Heart left ventricle (tissue), 16 donors: ENCODE data around the gene PARVG. TPM values are rescaled to one million over a fixed set of nuclear protein-coding genes. Genes with fewer than 3 reads are reported as not detected.

Experiments
- ATAC-seq, 4 donors: fragments of 200-7000 bp; cut with Tn5 transposase; one replicate each; pipeline ENCODE4 v1.9.1; 2020 to 2022; ENCODE audit warnings: moderate library complexity in 4 of 4, mild to moderate bottlenecking in 3 of 4, moderate number of reproducible peaks in 1 of 4
- DNase-seq, 5 donors: peaks; one replicate each; pipeline ENCODE4 v3.0.0-alpha.2; 2020
- H3K27ac ChIP-seq, 12 donors: fragments of 200-600 bp; sonication (generic) in 4 of 12; one replicate each; pipeline versions ENCODE4 v1.5.0 to v1.8.0; 2016 to 2022; ENCODE audit warnings: mild to moderate bottlenecking in 2 of 12
- H3K27me3 ChIP-seq, 9 donors: fragments of 200-600 bp; sonication (generic) in 2 of 9; one replicate each; pipeline versions ENCODE4 v1.5.1 to v1.8.0; 2016 to 2022; ENCODE audit warnings: mild to moderate bottlenecking in 3 of 9
- H3K36me3 ChIP-seq, 9 donors: fragments of 200-600 bp; sonication (generic) in 2 of 9; one replicate each; pipeline versions ENCODE4 v1.5.0 to v1.8.0; 2018 to 2022; ENCODE audit warnings: mild to moderate bottlenecking in 2 of 9
- H3K4me1 ChIP-seq, 12 donors: fragments of 200-600 bp; sonication (generic) in 4 of 12; one replicate each; pipeline versions ENCODE4 v1.5.0 to v1.8.0; 2016 to 2022; ENCODE audit warnings: mild to moderate bottlenecking in 3 of 12
- H3K4me3 ChIP-seq, 12 donors: fragments of 200-600 bp; sonication (generic) in 4 of 12; one replicate each; pipeline versions ENCODE4 v1.5.0 to v1.8.0; 2017 to 2022; ENCODE audit warnings: mild to moderate bottlenecking in 9 of 12, moderate library complexity in 4 of 12
- H3K9me3 ChIP-seq, 12 donors: fragments of 200-600 bp; sonication (generic) in 4 of 12; one replicate each; pipeline versions ENCODE4 v1.5.0 to v1.8.0; 2016 to 2022; ENCODE audit warnings: mild to moderate bottlenecking in 1 of 12
- POLR2A ChIP-seq, 2 donors: fragments of 450-650 bp; IDR thresholded peaks; one replicate each; pipeline ENCODE4 v1.6.1; 2017; ENCODE audit warnings: antibody characterized with exemption in 2 of 2, mild to moderate bottlenecking in 2 of 2, moderate library complexity in 2 of 2
- WGBS, 4 donors: extraction: QIAGEN DNeasy Blood & Tissue Kit in 2 of 4; methylation state at CpG; one replicate each; pipeline versions ENCODE4 v1.1.5 to v1.1.7; 2013 to 2018; 5-methylcytosine and 5-hydroxymethylcytosine counted together
- intact Hi-C, 10 donors: fragments of 100-400 bp; cut with DNase I; formaldehyde crosslinking; loops; one replicate each; pipeline versions ENCODE4 v1.11.1 to v1.14.2; 2022
- polyA plus RNA-seq, 2 donors: library from polyadenylated mRNA; stranded (reverse); fragments of 200-250 nt; gene quantifications; one replicate each; pipeline ENCODE4 v1.2.3, GENCODE V29; 2013
- total RNA-seq, 9 donors: library from RNA; depleted of rRNA in 2 of 9; stranded (reverse); fragments of >200 nt in 2 of 9; fragmentation: NEBNext Ultra II Directional in 3 of 9; extraction: Animal tissue kit (Norgen Biotek cat#: 25700) in 3 of 9; gene quantifications; one replicate each; pipeline versions ENCODE4 v1.1.0 to v1.2.4, GENCODE V29; 2016 to 2023
- TF ChIP-seq, protein P1 (sequence below), 12 donors: fragments of 200-600 bp; sonication (generic) in 4 of 12; IDR thresholded peaks; one replicate each; pipeline versions ENCODE4 v1.5.0 to v1.8.0; 2018 to 2022; ENCODE audit warnings: antibody characterized with exemption in 12 of 12, mild to moderate bottlenecking in 5 of 12
- donor health status: ischemic (EF 13 %, LVEDD 7.1; RV severe dilation, severe dysfunction).
- donor health status: healthy with polysubstance abuse.
- donor health status: DM: no; HTN: yes; CAD: no.
- donor health status: DM: no; HTN: no; CAD: no.
- donor health status: ischemic (EF 25% LVEDD 6.9; RV normal size, moderate dysfunction).
- donor health status: ischemic (EF 25% LVEDD 5.7; RV mildly dilated, moderate dysfunction).
- donor health status: healthy.
- donor health status: DM: yes; HTN: yes; CAD: no.
- donor health status: ischemic (EF 35%, LVEDD 5.7; RV mildly dilated, moderate dysfunction).
- donor health status: nonischemic (EF 11% LVEDD 7.7; RV severe dilation, severe dysfunction).
- donor health status: DM: yes; HTN: yes; CAD: no.
- donor health status: PGD.
- donor health status: ischemic (EF 29% LVEDD 5.4; RV normal size, mild dysfunction).
- donor health status: nonischemic (EF 23%, LVEDD 6.1; RV moderate dilation, normal function).

PARVG gene
- total and polyA plus RNA-seq, 11 donors = 1.1 to 34.8 (median 2.2) TPM

DNA sequence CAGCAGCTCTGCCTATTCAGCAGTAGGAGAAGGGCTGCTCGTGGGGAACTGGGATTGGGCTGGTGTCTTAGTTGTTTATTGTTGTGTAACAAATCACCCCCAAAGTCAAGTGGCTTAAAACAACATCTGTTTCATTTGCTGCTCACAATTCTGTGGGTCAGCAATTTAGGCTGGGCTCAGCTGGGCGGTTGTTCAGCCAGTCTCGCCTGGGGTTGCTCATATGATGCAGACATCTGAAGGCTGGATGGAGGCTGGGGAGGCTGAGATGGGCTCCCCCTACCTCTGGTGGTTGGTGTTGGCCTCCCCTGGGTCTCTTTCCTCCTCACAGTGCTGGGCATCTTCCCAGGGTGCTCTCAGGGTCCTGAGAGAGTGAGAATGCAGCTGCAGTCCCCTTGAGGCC, 43.3 kb upstream of the PARVG start:
- Histone ChIP-seq H3K27me3 (no peaks in the 10 kb centered on the region), H3K27ac (no peak overlapping the region), H3K4me1 (peaks cover 0 to 41% (median 3%) of the 10 kb centered on the region in 12 donors), H3K4me3 (no peak overlapping the region), H3K9me3 (peaks cover 0 to 19% (median 8%) of the 10 kb centered on the region in 12 donors), H3K36me3 (peaks cover 5 to 82% (median 52%) of the 10 kb centered on the region in 9 donors)
- DNase-seq = peak in 1 of 5 donors; percentile 30
- TF ChIP-seq, protein P1, sequence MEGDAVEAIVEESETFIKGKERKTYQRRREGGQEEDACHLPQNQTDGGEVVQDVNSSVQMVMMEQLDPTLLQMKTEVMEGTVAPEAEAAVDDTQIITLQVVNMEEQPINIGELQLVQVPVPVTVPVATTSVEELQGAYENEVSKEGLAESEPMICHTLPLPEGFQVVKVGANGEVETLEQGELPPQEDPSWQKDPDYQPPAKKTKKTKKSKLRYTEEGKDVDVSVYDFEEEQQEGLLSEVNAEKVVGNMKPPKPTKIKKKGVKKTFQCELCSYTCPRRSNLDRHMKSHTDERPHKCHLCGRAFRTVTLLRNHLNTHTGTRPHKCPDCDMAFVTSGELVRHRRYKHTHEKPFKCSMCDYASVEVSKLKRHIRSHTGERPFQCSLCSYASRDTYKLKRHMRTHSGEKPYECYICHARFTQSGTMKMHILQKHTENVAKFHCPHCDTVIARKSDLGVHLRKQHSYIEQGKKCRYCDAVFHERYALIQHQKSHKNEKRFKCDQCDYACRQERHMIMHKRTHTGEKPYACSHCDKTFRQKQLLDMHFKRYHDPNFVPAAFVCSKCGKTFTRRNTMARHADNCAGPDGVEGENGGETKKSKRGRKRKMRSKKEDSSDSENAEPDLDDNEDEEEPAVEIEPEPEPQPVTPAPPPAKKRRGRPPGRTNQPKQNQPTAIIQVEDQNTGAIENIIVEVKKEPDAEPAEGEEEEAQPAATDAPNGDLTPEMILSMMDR (IDR thresholded peaks at IDR 0.05) = no peak
- TF ChIP-seq POLR2A (IDR thresholded peaks at IDR 0.05) = no peak
- 93 to 98% (median 97%) methylated on average over 3 of the region's 3 CpGs for WGBS, 4 donors
- ATAC-seq = no peak
- intact Hi-C loops = no loop called here

DNA sequence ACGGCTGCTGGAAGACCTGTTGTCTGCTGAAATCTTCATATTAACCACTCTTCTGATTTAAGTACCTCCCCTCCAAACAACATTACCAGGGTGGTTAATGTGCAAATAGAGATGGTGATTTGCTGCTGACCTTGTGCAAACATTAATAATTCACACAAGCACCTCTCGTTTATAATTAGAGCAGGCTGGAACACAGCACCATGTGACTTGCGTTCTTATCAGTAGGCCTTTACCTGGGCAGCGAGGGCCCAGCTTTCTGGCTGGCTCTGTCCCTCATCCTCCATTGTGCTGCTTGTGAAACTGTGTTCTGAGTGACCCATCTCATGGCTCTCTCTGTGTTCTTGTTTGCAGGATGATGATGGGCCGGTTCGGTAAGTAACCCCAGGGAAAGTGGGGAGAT, 41.0 kb upstream of the PARVG start:
- intact Hi-C loops = no loop called here
- WGBS, 4 donors = 60 to 80% (median 66%) methylated on average over 6 of the region's 6 CpGs
- Histone ChIP-seq H3K27me3 (no peaks in the 10 kb centered on the region), H3K36me3 (peaks cover 5 to 75% (median 44%) of the 10 kb centered on the region in 9 donors), H3K4me1 (peaks cover 0 to 37% (median under 1%) of the 10 kb centered on the region in 12 donors), H3K4me3 (no peak overlapping the region), H3K9me3 (peaks cover 0 to 19% (median 8%) of the 10 kb centered on the region in 12 donors), H3K27ac (peak overlapping the region in 3 of 12 donors; percentile 42 to 61 (median 46))
- no peak for TF ChIP-seq POLR2A (IDR thresholded peaks at IDR 0.05)
- TF ChIP-seq, protein P1 (IDR thresholded peaks at IDR 0.05) = no peak
- DNase-seq = peak in 1 of 5 donors; percentile 28
- peak; percentile 47 to 61 (median 54) for ATAC-seq

DNA sequence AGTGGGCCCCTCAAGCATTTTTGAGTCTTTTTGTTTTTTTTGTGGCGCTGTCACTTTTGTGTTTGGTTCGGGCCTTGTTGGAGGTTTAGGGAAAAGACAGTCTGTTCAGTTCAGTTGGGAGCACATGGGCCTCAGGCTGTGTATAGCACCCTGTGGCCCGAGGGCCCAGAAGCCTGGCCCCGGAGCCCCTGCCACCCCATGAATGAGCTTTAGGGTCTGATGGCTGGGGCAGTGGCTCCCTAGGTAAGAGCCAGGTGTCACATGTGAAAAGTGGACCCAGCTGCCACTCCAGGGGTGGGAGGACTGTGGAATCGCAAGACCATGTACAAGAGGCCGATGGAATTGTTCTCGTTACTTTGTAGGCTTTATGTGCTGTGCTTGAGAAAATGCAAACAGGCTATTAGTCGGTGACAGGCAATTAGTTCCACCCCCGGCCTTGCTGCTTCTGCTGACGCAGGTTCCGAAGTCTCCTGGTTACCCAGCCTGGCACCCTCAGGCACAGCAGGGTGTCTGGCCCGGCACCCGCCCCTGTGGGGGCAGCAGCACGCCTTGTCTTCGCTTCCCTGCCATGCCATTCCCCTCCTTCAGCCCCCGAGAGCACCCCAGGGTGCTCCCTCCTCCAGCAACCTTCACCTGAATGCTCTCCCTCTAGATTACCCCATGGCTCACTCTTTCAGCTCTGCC, 38.2 kb upstream of the PARVG start:
- Histone ChIP-seq H3K27me3 (no peaks in the 10 kb centered on the region), H3K4me1 (peaks cover 0 to 62% (median 6%) of the 10 kb centered on the region in 12 donors), H3K4me3 (no peak overlapping the region), H3K36me3 (peaks cover 0 to 47% (median 18%) of the 10 kb centered on the region in 9 donors), H3K27ac (peak overlapping the region in 2 of 12 donors; percentile 80 to 86), H3K9me3 (peaks cover 0 to 5% (median 1%) of the 10 kb centered on the region in 12 donors)
- TF ChIP-seq, protein P1 (IDR thresholded peaks at IDR 0.05) = no peak
- TF ChIP-seq POLR2A (IDR thresholded peaks at IDR 0.05) = no peak
- intact Hi-C loops = no loop called here
- ATAC-seq (no peak), DNase-seq (peak in 1 of 5 donors; percentile 25)
- 89 to 95% (median 92%) methylated on average over 16 of the region's 16 CpGs for WGBS, 4 donors

DNA sequence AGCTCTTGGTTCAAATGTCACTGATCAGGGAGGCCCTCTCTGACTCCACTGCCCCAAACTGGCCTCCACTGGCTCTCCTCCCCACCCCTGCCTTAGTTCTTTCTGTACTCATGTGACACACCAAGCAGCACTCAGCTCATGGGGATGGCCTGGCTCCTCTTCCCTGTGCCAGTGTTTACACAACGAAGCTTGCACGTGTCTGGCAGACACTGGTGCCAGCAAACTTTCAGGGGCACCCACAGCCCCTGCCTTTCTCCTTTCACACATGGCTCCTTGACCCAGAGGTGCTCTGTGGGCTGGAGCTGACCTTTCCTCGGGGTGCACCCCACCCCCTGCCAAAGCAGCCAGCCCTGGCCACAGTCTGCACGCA, 37.6 kb upstream of the PARVG start:
- intact Hi-C loops = no loop called here
- no peak for TF ChIP-seq POLR2A (IDR thresholded peaks at IDR 0.05)
- TF ChIP-seq, protein P1 (IDR thresholded peaks at IDR 0.05) = no peak
- Histone ChIP-seq H3K27me3 (no peaks in the 10 kb centered on the region), H3K36me3 (peaks cover 0 to 41% (median 13%) of the 10 kb centered on the region in 9 donors), H3K4me1 (peaks cover 0 to 65% (median 6%) of the 10 kb centered on the region in 12 donors), H3K4me3 (no peak overlapping the region), H3K27ac (peak overlapping the region in 2 of 12 donors; percentile 80 to 86), H3K9me3 (no peaks in the 10 kb centered on the region)
- ATAC-seq (peak in 1 of 4 donors; percentile 21), DNase-seq (peak in 1 of 5 donors; percentile 43)
- 41 to 70% (median 49%) methylated on average over 2 to 4 of the region's 4 CpGs for WGBS, 4 donors
